Inflammatory macrophage treated with lipopolysaccharide for 1 hour (primary cell): ENCODE data around the gene ZNF829.

Experiments used
- DNase-seq, 2 donors: peaks; one replicate each; pipeline ENCODE4 v3.0.0-alpha.2; 2020 to 2022

The ZNF829 gene

DNA sequence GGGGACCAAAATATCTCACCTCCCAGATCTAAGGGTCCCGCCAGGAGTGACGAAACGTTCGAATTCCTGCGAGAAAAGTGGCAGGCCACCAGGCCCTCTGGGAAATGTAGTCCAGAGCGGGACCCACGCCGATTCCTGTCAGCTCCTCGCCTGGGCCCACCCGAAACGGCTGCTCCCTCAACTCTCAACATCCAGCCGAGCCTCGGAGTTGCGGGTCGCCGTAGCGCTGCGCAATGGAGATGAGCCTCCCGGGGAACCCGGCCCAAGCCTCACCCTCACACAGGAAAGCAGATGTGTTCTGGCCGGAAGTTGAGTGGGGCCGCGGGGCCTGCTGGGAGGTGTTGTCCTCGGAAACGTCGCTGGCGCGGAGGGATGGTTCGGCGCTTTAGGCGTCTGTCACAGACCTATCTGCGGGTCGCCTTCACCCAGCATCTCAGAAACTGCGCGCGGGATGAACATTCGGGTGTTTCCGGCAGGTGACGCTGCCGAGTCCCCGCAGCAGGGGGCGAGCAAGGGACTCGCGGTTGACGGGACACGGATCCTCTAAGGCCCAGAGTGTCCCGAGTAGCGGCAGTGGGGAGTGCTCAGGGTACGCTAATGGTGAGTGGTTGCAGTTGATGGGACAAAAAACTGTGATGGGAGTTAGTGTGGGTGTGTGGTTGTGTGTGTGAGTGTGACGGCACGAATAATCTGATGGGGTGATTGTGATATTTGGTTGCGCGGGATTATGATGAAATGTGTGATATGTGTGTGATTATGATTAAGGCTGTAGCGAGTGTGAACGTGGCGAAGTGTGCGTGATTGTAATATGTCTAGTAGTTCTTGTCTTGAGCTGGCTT, at the start of gene ZNF829, which contains the start of gene ZNF568:
Gene ZNF829, minus strand, starts transcription at position 300 of the 839 bp plus-strand sequence. CDS start 1,124 bp downstream, outside the sequence.
Gene ZNF568, plus strand, starts transcription at position 341 of the 839 bp plus-strand sequence. CDS start 6,439 bp downstream, outside the sequence.
- DNase-seq, result peak; percentile 78 to 83

DNA sequence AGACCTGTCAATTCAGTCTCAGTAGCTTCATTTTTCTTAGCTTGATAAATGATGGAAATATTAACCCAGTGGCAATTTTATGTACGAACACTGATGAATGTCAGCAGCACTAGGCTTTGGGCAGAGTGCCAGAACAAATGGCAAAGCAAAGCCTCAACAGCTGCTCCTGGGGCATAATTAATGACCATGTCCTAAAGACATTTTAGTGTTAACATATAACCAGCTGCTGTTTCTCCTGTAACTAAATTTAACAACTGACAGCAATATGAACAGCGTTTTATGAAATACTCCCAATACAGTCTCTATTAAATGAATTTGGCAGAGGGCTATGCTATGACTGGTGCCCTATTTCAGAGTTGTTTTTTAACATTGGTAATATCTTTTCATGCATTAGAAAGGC, 47.2 kb upstream of the ZNF829 start:
- DNase-seq, result no peak

DNA sequence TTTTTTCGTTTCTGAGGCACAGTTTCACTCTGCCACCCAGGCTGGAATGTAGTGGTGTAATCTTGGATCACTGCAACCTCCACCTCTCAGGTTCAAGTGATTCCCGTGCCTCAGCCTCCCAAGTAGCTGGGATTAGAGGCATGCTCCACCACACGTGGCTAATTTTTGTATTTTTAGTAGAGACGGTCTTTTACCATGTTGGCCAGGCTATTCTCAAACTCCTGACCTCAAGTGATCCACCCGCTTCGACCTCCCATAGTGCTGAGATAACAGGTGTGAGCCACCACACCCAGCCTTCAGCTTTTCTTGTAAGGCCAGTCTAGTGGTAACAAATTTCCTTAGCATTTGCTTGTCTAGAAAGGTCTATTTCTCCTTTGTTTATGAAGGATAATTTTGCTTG, 46.3 kb upstream of the ZNF829 start:
- DNase-seq, result no peak

- no peak for DNase-seq
Observed at GRCh38 chr19:36950335-36951119, 34.4 kb upstream of the ZNF829 start.

DNA sequence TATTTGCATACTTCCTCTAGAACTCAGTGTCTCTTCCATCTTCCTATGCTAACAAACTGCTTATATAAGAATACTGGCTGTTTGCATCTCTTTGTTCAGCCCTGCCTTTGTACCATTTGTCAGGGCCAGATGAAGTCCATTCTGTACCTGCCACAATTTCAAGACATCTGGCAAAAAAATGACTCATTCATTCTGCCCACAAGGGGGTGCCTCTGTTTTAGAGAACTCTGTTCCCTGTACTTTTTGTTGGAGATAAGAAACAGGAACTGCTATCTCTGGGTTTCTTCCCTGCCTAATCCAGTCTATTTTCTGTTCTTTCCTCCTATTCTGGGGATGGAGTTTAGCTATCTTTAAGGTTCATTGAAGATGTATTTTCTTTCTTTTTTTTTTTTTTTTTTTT, 23.1 kb upstream of the ZNF829 start:
- DNase-seq, result no peak

GRCh38 chr19:36931684-36932083, 15.6 kb upstream of the ZNF829 start:
- no peak for DNase-seq

DNA sequence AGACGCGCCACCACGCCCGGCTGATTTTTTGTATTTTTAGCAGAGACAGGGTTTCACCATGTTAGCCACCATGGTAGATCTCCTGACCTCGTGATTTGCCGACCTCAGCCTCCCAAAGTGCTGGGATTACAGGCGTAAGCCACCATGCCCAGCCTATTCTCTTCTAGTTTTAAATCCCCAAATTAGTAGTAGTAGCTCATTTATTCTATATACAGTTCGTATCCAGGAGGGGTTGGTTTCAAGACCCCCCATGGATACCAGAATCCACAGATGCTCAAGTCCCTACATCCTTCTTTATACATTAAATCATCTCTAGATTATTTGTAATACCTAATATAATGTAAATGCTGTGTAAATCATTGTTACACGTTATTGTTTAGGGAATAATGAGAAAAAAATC, 2.0 kb upstream of the ZNF829 start:
- DNase-seq, result no peak

DNA sequence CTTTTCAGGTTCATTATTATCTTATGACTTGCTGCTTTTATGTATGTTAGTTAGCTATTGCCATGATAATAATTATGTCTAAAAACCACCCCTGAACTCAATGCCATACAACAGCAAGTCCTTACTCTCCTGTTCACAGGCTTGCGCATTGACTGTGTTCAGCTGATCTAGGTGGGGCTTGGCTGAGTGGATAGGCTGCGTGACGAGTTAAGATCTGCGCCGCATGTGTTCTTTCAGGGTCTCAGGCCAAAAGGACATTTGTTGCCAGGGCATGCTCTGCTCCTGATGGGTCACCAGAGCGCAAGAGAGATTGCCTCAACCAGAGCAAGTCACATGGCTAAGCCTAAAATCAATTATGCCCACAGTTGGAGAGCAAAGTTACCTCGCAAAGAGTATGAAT, 900 bp upstream of the ZNF829 start:
- DNase-seq, result no peak

GRCh38 chr19:36898422-36898821, 17.7 kb downstream of the ZNF829 start:
- no peak for DNase-seq

DNA sequence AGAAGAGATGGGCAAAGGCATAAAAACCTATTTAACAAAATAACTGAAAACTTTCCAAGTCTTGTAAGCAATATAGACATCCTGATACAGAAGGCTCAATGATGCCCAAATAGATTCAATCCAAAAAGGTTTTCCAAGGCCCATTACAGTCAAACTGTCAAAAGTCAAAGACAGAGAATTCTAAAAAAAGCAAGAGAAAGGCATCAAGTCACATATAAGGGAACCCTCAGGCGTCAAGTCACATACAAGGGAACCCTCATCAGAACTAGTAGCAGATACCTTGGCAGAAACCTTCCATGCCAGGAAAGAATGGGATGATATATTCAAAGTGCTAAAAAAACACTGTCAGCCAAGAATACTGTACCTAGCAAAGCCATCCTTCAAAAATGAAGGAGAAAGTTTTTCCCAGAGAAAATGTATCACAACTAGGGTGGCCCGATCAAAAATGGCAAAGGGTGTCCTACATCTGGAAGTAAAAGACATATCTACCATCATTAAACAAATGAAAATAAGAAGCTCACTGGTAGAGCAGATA, 21.2 kb downstream of the ZNF829 start:
- DNase-seq, result no peak

- no peak for DNase-seq
Observed at GRCh38 chr19:36891768-36892357, 24.2 kb downstream of the ZNF829 start.

DNA sequence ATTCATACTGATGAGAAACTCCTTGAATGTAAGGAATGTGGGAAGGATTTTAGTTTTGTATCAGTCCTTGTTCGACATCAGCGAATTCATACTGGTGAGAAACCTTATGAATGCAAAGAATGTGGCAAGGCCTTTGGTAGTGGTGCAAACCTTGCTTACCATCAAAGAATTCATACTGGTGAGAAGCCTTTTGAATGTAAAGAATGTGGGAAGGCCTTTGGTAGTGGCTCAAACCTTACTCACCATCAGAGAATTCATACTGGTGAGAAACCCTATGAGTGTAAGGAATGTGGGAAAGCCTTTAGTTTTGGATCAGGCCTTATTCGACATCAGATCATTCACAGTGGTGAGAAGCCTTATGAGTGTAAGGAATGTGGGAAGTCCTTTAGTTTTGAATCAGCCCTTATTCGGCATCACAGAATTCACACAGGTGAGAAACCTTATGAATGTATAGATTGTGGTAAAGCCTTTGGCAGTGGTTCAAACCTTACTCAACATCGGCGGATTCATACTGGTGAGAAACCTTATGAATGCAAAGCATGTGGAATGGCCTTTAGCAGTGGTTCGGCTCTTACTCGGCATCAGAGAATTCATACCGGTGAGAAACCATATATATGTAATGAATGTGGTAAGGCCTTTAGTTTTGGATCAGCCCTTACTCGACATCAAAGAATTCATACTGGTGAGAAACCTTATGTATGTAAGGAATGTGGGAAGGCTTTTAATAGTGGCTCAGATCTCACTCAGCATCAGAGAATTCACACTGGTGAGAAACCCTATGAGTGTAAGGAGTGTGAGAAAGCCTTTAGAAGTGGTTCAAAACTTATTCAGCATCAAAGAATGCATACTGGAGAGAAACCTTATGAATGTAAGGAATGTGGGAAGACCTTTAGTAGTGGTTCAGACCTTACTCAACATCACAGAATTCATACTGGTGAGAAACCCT, 38.8 kb downstream of the ZNF829 start:
- no peak for DNase-seq

- DNase-seq, result no peak
Observed at GRCh38 chr19:36851898-36852297, 64.2 kb downstream of the ZNF829 start.

- peak; percentile 90 to 93 for DNase-seq
Observed at GRCh38 chr19:36850559-36851442, 65.3 kb downstream of the ZNF829 start, which contains the start of gene ZNF345. ZNF345 (plus strand) TSS chr19:36850876; CDS start chr19:36876831, 25,955 bp downstream.

DNA sequence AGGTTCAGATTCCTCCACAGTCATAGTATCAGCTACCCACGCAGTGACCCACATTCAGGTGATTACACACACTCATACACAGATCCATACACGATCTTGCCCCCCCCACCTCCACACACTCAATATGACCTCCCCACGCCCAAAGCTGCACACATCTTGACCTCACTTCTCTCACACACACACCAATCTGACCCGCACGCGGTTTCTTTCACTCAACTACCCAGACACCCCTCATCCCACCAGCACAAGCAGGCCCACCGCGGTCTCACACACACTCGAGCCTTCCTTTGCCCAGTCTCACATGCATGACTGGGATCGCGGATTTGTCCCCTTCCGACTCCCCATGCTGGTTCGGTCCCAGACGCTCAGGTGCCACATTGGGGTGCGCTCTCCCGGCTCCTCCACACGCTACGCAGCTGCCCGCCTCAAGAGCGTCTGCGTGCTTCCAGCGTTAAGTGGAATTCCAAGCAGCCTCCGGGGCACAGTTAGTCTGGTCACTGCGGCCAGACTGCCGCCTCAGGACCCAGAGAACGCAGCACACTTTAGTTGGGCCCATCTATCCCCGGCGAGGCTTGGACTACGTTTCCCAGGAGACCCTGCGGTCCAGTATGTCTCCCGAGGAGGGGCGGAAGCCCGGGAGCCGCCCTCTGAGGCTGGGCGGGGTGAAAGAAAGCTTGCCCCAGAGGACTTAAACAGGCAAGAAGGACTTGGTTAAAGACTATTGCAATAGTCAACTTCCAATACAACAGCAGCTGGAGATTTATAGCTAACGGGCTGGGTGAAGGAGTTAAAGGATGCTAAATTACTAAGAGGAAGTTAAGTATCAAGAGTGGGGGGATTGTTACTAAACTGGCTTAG, 66.2 kb downstream of the ZNF829 start:
- DNase-seq, result peak; percentile 88 to 93

DNA sequence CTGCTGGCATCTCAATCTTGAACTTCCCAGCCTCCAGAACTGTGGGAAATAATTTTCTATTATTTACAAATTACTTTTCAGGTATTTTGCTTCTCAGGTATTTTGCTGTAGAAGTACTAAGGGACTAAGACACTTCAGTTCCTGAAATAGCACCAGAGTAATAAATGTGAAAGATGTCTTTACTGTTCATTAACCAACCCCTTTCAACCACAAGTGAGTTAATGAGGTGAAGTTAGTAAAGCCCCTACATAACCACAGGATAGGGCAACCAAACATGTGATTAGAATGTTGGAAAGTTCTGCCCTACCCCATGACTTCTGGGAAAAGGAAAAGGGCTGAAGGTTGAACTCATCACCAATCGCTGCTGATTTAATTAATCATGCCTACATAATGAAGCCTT, 68.1 kb downstream of the ZNF829 start:
- no peak for DNase-seq

DNA sequence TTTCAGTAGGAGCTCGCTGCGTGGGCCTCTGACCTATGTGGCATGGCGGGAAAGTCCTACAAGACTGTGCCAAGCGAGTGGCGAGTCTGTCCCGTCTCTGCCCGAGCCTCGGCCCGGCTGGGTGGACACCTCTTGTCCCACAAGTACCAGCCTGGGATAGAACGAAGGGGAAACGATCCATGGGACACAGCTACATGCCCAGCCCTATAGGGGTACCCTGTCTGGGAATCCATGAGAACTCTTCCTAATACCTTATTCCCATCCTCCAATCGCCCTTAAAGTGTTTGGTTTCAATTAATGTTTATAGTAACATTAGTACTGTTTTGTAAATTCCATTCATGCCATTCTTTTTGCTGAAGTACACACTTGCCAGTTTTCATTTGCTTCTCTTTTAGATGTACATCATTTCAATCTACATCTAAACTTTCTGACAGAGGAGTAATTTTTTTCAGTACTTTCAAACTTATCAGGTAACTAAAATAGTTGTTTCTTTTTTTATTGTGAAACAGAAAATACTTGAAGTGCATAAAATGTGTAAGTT, 77.2 kb downstream of the ZNF829 start:
- no peak for DNase-seq
